Embryonic facial prominence (tissue), 1 donor: ENCODE data around the gene NACC2.
"Not testable (repeated sequence)": the region's sequence is repeated elsewhere in the genome, so short reads cannot be mapped to it uniquely, and the experiment has no call there.

Source experiments
- DNase-seq: peaks from one replicate; pipeline ENCODE4 v3.0.0-alpha.2; 2016; ENCODE audit errors: extremely low spot score

NACC2 gene

DNA sequence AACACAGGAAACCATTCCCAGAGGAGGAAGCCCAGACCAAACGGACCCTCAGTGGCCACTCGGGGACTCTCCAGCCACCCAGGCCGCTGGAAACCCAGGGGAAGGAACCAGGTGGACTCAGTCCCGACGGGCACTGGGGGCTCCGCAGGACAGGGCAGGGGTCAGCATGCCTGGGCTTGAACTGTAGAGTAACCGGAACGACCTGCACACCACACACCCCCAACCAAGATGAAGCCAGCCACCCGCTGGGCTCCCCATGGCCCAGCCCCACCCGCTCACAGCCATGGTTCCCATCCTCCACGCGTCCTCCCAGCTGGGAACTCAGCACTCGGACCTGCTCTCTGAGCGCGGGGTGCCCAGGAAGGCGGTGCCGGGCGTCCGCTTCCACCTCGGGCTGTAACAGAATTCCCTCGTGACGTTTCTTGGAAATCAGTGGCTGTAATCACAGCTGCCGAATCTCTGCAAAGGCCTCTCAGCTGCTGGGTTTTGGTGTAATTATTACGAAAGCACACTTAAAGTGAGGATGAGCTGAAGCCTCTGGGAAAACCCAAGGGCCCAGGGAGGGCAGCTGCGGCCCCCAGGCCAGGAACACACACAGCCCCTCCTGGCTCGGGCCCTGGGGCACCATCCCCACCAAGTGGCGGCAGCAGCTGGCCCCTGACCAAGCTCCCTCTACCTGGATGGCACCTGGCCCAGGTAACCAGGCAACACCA, 13.8 kb downstream of the NACC2 start:
- no peak for DNase-seq

DNA sequence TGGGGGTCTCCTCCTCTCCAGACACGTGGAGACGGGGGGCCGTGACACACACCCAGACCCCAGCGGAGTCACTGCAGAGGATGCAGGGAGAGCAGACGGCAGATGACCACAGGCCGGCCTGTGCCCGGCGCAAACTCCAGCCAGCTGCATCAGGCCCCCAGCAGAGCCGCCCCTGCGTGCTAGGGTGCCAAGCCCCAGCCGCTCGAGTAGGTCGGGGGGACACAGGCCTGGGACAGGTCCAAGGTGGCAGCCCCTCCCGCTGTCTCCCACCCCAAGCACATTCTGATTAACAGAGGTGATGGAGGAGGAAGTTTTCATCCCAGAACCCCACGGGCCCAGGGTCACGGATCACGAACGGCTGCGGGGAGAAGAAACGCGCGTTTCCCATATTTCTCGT, 14.4 kb downstream of the NACC2 start:
- no peak for DNase-seq

GRCh38 chr9:136079916-136080246, 15.2 kb downstream of the NACC2 start:
- DNase-seq: no peak

- no peak for DNase-seq
Measured at GRCh38 chr9:136079211-136079915, 15.7 kb downstream of the NACC2 start.

DNA sequence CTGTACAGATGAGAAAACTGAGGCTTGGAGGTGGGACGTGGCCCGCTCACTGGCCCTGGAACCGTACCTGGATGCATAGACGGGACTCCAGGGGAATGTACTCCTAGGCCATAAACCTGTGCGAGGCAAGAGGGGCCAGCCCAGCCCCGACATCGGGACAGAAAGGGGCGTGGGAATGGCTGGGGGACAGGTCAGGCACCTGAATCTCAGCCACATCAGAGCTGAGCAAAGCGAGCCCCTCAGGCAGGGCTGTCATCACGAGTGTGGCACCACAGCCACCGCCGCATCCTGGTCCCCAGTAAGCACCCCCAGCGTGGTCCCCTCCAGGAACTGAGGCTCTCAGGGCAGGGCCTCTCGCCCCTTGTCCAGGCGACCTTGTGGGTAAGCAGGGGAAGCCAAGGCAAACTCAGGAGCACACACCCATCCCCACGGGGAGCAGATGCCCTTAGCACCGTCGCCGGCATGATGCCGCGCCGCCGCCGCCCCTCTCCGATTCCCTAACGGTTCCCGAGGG, 16.5 kb downstream of the NACC2 start:
- no peak for DNase-seq

DNA sequence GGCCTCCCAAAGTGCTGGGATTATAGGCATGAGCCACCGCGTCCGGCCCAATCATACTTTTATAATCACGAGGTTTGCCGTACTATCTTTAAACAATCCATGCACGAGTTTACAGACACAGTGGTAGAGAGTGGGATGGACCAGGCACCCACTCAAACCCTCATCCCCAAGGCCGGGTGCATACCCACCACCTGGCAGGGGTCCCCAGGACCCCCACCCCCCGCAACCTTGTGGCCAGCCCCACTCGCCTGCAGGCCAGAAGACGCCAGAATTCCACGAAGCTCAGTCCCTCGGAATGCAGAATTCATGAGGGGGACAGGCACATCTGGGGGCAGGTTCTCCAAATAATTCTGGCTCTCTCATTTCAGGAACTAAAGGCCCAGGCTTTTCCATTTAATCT, 17.1 kb downstream of the NACC2 start:
- no peak for DNase-seq

GRCh38 chr9:136077491-136077890, 17.6 kb downstream of the NACC2 start:
- no peak for DNase-seq

GRCh38 chr9:136075881-136076678, 19.0 kb downstream of the NACC2 start:
- no peak for DNase-seq

DNA sequence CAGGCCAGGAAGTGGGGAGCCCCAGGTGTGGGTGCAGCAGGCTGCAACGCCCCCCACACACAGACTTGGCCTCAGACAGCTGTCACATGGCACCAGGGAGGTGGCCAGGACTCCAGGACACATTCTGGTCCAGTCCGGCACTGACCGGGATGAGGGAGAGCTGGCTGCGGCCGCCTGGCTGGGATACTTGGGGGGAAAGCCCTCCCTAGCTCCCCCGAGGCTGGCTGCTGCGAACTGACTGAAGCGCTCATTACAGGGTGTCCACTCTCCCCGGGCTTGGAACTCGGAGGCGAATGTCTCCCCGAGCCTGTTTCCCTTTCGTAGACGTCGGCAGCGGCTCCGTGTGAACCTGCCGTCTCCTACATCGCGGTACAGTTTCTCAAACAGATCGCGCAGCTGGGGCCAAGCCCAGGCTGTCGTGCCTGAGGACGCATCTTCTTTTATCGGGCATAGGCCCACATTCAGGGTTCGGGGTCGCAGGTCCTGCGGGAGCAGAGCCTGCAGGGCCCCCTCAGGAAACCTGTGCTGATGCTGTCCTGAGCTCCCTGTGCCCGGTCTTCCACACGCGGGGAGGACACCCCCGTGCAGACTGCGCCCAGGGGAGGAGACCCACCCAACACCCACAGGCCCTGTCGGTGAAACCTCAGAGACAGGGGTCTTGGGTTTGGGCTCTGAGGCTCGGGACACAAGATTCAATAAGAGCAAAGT, 19.8 kb downstream of the NACC2 start:
- no peak for DNase-seq

- no peak for DNase-seq
Measured at GRCh38 chr9:136074706-136075105, 20.4 kb downstream of the NACC2 start.

GRCh38 chr9:136062657-136063439, 32.2 kb downstream of the NACC2 start:
- DNase-seq: no peak

DNA sequence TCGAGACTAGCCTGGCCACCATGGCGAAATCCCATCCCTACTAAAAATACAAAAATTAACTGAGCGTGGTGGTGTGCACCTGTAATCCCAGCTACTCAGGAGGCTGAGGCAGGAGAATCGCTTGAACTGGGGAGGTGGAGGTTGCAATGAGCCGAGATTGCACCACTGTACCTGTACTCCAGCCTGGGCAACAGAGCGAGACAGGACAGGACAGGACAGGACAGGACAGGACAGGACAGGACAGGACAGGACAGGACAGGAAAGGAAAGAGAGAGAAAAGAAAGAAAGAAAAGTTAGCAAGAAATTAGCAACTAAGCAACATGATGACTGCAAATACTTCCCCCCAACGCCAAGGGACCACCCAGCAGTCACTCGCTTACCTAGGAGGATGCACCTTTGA, 33.2 kb downstream of the NACC2 start:
- DNase-seq: not testable (repeated sequence)

GRCh38 chr9:136061405-136061804, 33.7 kb downstream of the NACC2 start:
- no peak for DNase-seq

DNA sequence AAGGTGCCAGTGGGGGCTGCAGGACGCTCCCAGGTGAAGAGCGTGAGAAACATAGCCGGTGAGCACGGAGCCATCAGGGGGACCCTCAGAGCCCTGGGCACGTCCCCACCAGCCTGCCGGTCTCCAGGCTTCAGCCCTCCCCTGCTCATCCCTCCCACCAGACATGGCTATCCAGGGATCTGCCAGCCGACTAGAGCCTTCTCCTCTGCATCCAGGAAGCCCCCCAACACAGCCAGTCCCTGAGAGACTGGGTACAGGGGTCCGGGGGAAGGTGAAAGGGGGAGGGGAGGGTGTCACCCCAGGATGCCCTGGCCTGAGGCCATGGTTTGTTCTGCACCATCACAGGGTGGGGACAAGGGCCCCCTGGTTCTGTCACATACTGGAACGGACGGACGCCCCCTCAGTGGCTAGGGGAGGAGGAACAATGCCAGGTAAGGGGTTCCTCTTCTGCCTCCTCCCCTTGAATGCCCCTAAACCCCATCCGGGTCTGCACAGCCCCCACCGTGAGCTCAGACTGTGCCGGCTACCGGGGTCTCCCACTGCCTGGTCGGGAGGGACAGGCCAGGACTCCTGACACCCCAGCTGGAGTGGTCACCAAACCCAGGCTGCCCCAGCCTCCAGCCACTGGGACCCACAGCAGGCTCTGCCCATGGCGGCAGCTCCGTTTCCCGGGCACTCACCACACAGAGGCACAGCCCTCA, 34.3 kb downstream of the NACC2 start:
- DNase-seq: no peak

- DNase-seq: no peak
Measured at GRCh38 chr9:136059851-136060670, 35.0 kb downstream of the NACC2 start.

DNA sequence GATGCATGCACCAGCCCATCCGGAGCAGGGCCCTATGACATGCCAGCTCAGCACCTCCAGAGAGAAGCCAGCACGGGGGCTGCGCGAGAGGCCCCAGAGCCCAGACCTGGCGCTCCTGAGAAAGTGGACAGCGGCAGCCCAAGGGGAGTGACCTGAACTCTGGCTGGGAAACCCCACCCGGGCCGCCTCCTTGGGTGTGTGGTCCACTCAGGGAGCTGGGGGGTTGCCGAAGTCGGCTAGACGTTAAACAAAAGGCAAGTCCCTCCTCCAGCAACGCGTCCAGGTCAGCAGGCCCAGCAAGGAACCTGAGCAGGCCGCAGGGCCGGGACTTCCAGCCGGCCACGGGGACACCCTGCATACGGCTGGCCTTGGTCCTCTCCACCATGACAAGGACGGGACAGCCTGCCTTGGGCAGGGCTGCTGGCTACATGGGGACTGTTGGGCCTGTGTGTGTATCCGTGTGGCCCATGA, 35.7 kb downstream of the NACC2 start:
- no peak for DNase-seq

- no peak for DNase-seq
Measured at GRCh38 chr9:136058801-136059302, 36.2 kb downstream of the NACC2 start.

DNA sequence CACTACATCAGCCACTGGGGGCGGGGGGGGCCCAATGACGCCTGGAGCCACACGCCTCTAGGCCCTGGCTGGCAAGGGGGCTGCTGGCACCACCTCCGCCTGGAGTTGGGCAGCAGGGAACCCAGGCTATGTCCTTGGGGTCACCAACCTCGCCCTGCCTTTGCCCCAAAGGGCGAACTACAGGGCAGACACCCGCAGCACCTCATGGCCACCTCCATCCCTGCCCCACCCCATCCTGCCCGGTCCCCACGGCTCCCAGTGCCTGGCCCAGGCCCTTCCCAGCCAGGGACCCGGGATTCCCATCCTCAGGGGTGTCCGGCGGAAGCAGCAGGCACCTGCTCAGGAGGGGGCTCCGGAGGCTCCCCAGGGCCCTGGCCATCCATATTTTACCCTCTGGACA, 37.0 kb downstream of the NACC2 start:
- DNase-seq: no peak
